ENCODE data around the gene LXN.

Gene LXN

GRCh38 chr3:158658889-158659288 lies 13.6 kb downstream of the LXN start:
- TF ChIP-seq GATA1 (IDR thresholded peaks at IDR 0.05; ENCODE audit: low read depth, low read length) (no peak), POLR2A (IDR thresholded peaks at IDR 0.05; ENCODE audit: low read length) (no peak)
- no peak for DNase-seq

- no peak for TF ChIP-seq GATA1 (IDR thresholded peaks at IDR 0.05; ENCODE audit: low read depth, low read length)
- no peak for TF ChIP-seq POLR2A (IDR thresholded peaks at IDR 0.05; ENCODE audit: low read length)
- no peak for DNase-seq
These were observed 20.0 kb downstream of the LXN start for GRCh38 chr3:158652463-158652862.

GRCh38 chr3:158651192-158651591 lies 21.3 kb downstream of the LXN start:
- no peak for DNase-seq
- TF ChIP-seq GATA1 (IDR thresholded peaks at IDR 0.05; ENCODE audit: low read depth, low read length) (no peak), POLR2A (IDR thresholded peaks at IDR 0.05; ENCODE audit: low read length) (no peak)

- peak; percentile 20 to 45 for DNase-seq
- TF ChIP-seq POLR2A (IDR thresholded peaks at IDR 0.05; ENCODE audit: low read length) = no peak
- TF ChIP-seq GATA1 (IDR thresholded peaks at IDR 0.05; ENCODE audit: low read depth, low read length) = no peak
These were observed 22.7 kb downstream of the LXN start for GRCh38 chr3:158649791-158650190.

GRCh38 chr3:158644345-158644908 lies 28.0 kb downstream of the LXN start, which contains the start of gene GFM1:
Gene GFM1, plus strand, starts transcription at chr3:158644527. Its CDS starts 108 bp downstream, at chr3:158644635.
- TF ChIP-seq POLR2A (IDR thresholded peaks at IDR 0.05; ENCODE audit: low read length) = peak; percentile 89
- TF ChIP-seq GATA1 (IDR thresholded peaks at IDR 0.05; ENCODE audit: low read depth, low read length) = no peak
- peak; percentile 97 for DNase-seq

GRCh38 chr3:158642474-158643210 lies 29.8 kb downstream of the LXN start:
- TF ChIP-seq GATA1 (IDR thresholded peaks at IDR 0.05; ENCODE audit: low read depth, low read length) (no peak), POLR2A (IDR thresholded peaks at IDR 0.05; ENCODE audit: low read length) (no peak)

GRCh38 chr3:158642005-158642404 lies 30.4 kb downstream of the LXN start:
- DNase-seq = peak in 1 of 2 experiments; percentile 65
- no peak for TF ChIP-seq GATA1 (IDR thresholded peaks at IDR 0.05; ENCODE audit: low read depth, low read length)

More at GRCh38 chr3:158642474-158643210, 29.8 kb downstream of the LXN start:
- no peak for DNase-seq

GRCh38 chr3:158640646-158641045 lies 31.8 kb downstream of the LXN start:
- no peak for DNase-seq
- TF ChIP-seq GATA1 (IDR thresholded peaks at IDR 0.05; ENCODE audit: low read depth, low read length) = no peak
- no peak for TF ChIP-seq POLR2A (IDR thresholded peaks at IDR 0.05; ENCODE audit: low read length)

GRCh38 chr3:158631981-158632380 lies 40.5 kb downstream of the LXN start:
- DNase-seq = no peak
- no peak for TF ChIP-seq POLR2A (IDR thresholded peaks at IDR 0.05; ENCODE audit: low read length)
- TF ChIP-seq GATA1 (IDR thresholded peaks at IDR 0.05; ENCODE audit: low read depth, low read length) = no peak

GRCh38 chr3:158625881-158626280 lies 46.6 kb downstream of the LXN start:
- no peak for TF ChIP-seq GATA1 (IDR thresholded peaks at IDR 0.05; ENCODE audit: low read depth, low read length)
- no peak for TF ChIP-seq POLR2A (IDR thresholded peaks at IDR 0.05; ENCODE audit: low read length)
- no peak for DNase-seq

- DNase-seq = peak; percentile 2 to 6
- TF ChIP-seq POLR2A (IDR thresholded peaks at IDR 0.05; ENCODE audit: low read length) = no peak
- TF ChIP-seq GATA1 (IDR thresholded peaks at IDR 0.05; ENCODE audit: low read depth, low read length) = no peak
These were observed 54.2 kb downstream of the LXN start for GRCh38 chr3:158617982-158618875.
